HepG2 (cell line): Measurements from ENCODE around the gene DAAM1. TPM values are rescaled to one million over a fixed set of nuclear protein-coding genes. Genes with fewer than 3 reads are reported as not detected.

Experiments
- AGO2 ChIP-seq: fragments of 200-400 bp; formaldehyde crosslinking; optimal IDR thresholded peaks from 2 replicates; pipeline ENCODE3; 2017; ENCODE audit warnings: mild to moderate bottlenecking, low read depth, low read length, moderate library complexity
- ATF7 ChIP-seq, 2 experiments: fragments of 450-650 bp in 1 of 2; sonication (generic) in 1 of 2; formaldehyde crosslinking in 1 of 2; IDR thresholded peaks; 2 replicates each; pipeline versions ENCODE4 v1.4.0 to v1.6.1; 2016 to 2020; ENCODE audit warnings: antibody characterized with exemption in 1 of 2, mild to moderate bottlenecking in 1 of 2, missing genetic modification reagents in 1 of 2
- BCL6 ChIP-seq: IDR thresholded peaks from 2 replicates; pipeline ENCODE4 v1.6.1; 2016; ENCODE audit warnings: missing genetic modification reagents, missing compliant biosample characterization
- CREB1 ChIP-seq, 2 experiments: fragments of 450-650 bp in 1 of 2; IDR thresholded peaks; 2 replicates each; pipeline ENCODE4 v1.6.1; 2016 to 2017; ENCODE audit warnings: control low read depth in 1 of 2, mild to moderate bottlenecking in 1 of 2, missing compliant biosample characterization in 1 of 2, missing genetic modification characterization in 1 of 2
- DNMT3B ChIP-seq: conservative IDR thresholded peaks from 2 replicates; pipeline ENCODE4 v1.6.1; 2016; ENCODE audit warnings: missing biosample characterization, control low read depth
- ELF1 ChIP-seq: sonication (generic); formaldehyde crosslinking; IDR thresholded peaks from 2 replicates; pipeline ENCODE4 v1.4.0; 2020; ENCODE audit warnings: missing genetic modification reagents
- ETV6 ChIP-seq: sonication (generic); formaldehyde crosslinking; conservative IDR thresholded peaks from 2 replicates; pipeline ENCODE4 v1.4.0; 2020; ENCODE audit warnings: missing genetic modification reagents
- FOXA3 ChIP-seq: IDR thresholded peaks from 2 replicates; pipeline ENCODE4 v1.6.1; 2016; ENCODE audit warnings: missing genetic modification reagents, missing compliant biosample characterization
- FOXK1 ChIP-seq: sonication (generic); formaldehyde crosslinking; IDR thresholded peaks from 2 replicates; pipeline ENCODE4 v1.4.0; 2020; ENCODE audit warnings: low read depth, missing genetic modification reagents, borderline replicate concordance
- HDAC1 ChIP-seq: sonication (generic); formaldehyde crosslinking; IDR thresholded peaks from 2 replicates; pipeline ENCODE4 v1.5.1; 2020; ENCODE audit warnings: mild to moderate bottlenecking, missing genetic modification reagents
- HHEX ChIP-seq: IDR thresholded peaks from 2 replicates; pipeline ENCODE4 v1.6.1; 2016; ENCODE audit warnings: control low read depth
- HMG20B ChIP-seq: conservative IDR thresholded peaks from 2 replicates; pipeline ENCODE4 v1.6.1; 2016; ENCODE audit warnings: missing genetic modification reagents, missing compliant biosample characterization
- HOXA5 ChIP-seq: sonication (generic); formaldehyde crosslinking; IDR thresholded peaks from 2 replicates; pipeline ENCODE4 v1.4.0; 2020; ENCODE audit warnings: missing genetic modification reagents
- IRF2 ChIP-seq: IDR thresholded peaks from 2 replicates; pipeline ENCODE4 v1.6.1; 2018; ENCODE audit warnings: missing genetic modification reagents, missing compliant biosample characterization
- MLXIP ChIP-seq: sonication (generic); formaldehyde crosslinking; IDR thresholded peaks from 2 replicates; pipeline ENCODE4 v1.9.0; 2021; ENCODE audit warnings: missing genetic modification reagents, borderline replicate concordance
- NR2F2 ChIP-seq: IDR thresholded peaks from 2 replicates; pipeline ENCODE4 v1.6.1; 2012; ENCODE audit warnings: low read depth, inconsistent platforms, borderline replicate concordance
- NR2F6 ChIP-seq, 2 experiments: IDR thresholded peaks; 2 replicates each; pipeline ENCODE4 v1.6.1; 2016; ENCODE audit warnings: antibody characterized with exemption in 1 of 2, mild to moderate bottlenecking in 1 of 2
- SMAD3 ChIP-seq: sonication (generic); formaldehyde crosslinking; IDR thresholded peaks from 2 replicates; pipeline ENCODE4 v1.4.0; 2020; ENCODE audit warnings: missing genetic modification reagents
- SNAPC2 ChIP-seq: sonication (generic); formaldehyde crosslinking; IDR thresholded peaks from 2 replicates; pipeline ENCODE4 v1.8.1; 2022; ENCODE audit warnings: mild to moderate bottlenecking, missing genetic modification reagents
- SOX6 ChIP-seq, 2 experiments: fragments of 450-650 bp in 1 of 2; sonication (generic) in 1 of 2; formaldehyde crosslinking in 1 of 2; IDR thresholded peaks; 2 replicates each; pipeline versions ENCODE4 v1.4.0 to v1.6.1; 2017 to 2020; ENCODE audit warnings: antibody characterized with exemption in 1 of 2, mild to moderate bottlenecking in 1 of 2, missing genetic modification reagents in 1 of 2
- SP5 ChIP-seq: IDR thresholded peaks from 2 replicates; pipeline ENCODE4 v1.6.1; 2016; ENCODE audit warnings: low read depth, borderline replicate concordance
- TBX3 ChIP-seq: fragments of 450-650 bp; IDR thresholded peaks from 2 replicates; pipeline ENCODE4 v1.6.1; 2017; ENCODE audit warnings: antibody characterized with exemption, mild to moderate bottlenecking, inconsistent platforms, borderline replicate concordance
- UBTF ChIP-seq: sonication (generic); formaldehyde crosslinking; IDR thresholded peaks from 2 replicates; pipeline ENCODE4 v1.4.0; 2020; ENCODE audit warnings: mild to moderate bottlenecking, missing genetic modification reagents
- ZNF3 ChIP-seq: IDR thresholded peaks from 2 replicates; pipeline ENCODE4 v1.7.0; 2017; ENCODE audit warnings: inconsistent platforms
- ZNF562 ChIP-seq: sonication (generic); formaldehyde crosslinking; IDR thresholded peaks from 2 replicates; pipeline ENCODE4 v1.8.0; 2022; ENCODE audit warnings: missing genetic modification reagents, borderline replicate concordance
- ZNF619 ChIP-seq: sonication (generic); formaldehyde crosslinking; IDR thresholded peaks from 2 replicates; pipeline ENCODE4 v1.4.0; 2020; ENCODE audit warnings: mild to moderate bottlenecking, missing genetic modification reagents
- ZNF644 ChIP-seq: IDR thresholded peaks from 2 replicates; pipeline ENCODE4 v1.6.1; 2016; ENCODE audit warnings: low read depth
- ZNF792 ChIP-seq: IDR thresholded peaks from 2 replicates; pipeline ENCODE4 v1.6.1; 2016
- polyA plus RNA-seq, 8 experiments: library from polyadenylated mRNA; depleted of rRNA in 3 of 8; stranded (reverse) in 7 of 8; unstranded in 1 of 8; fragments of >200 nt; fragmentation: Illumina TruSeq in 4 of 8; extraction: Trizol in 4 of 8; gene quantifications; 2 replicates each; pipeline versions ENCODE4 v1.2.1 to v1.2.3, GENCODE V29; 2011 to 2016; ENCODE audit warnings: low read depth in 4 of 8, missing spikeins in 1 of 8, mixed read lengths in 1 of 8; ENCODE audit not compliant: insufficient read depth in 1 of 8
- total RNA-seq, 5 experiments: library from RNA; depleted of rRNA; stranded (reverse); fragments of >200 nt; fragmentation: Illumina TruSeq; extraction: Trizol; gene quantifications; 2 replicates each; pipeline ENCODE4 v1.2.3, GENCODE V29; 2016; ENCODE audit warnings: low read depth in 1 of 5

DAAM1 gene
- total and polyA plus RNA-seq, 2 of the 13 experiments (the other 11 are each of a cell fraction or from before 2014, with no cell fraction given) = 10.9 to 24.5 TPM

GRCh38 chr14:59283361-59283760 lies 94.9 kb downstream of the DAAM1 start (continued):
- peak; percentile 88 for TF ChIP-seq BCL6
- 0 out of 2 replicates have a peak, but pooled peaks have one; percentile 46 for TF ChIP-seq ZNF562 (CRISPR knock-in tag)
- TF ChIP-seq NR2F6 (IDR thresholded peaks at IDR 0.05) = peak; percentile 64
- peak; percentile 41; the same call in 1 of the 2 replicates for TF ChIP-seq NR2F6 (CRISPR knock-in tag; IDR thresholded peaks at IDR 0.05)
- peak; percentile 77; the same call in 1 of the 2 replicates for TF ChIP-seq FOXK1 (CRISPR knock-in tag)
- TF ChIP-seq ZNF792 (CRISPR knock-in tag) = 0 out of 2 replicates have a peak, but pooled peaks have one; percentile 37
- peak; percentile 73; the same call in 1 of the 2 replicates for TF ChIP-seq SMAD3 (CRISPR knock-in tag)
- TF ChIP-seq ELF1 (CRISPR knock-in tag) = 0 out of 2 replicates have a peak, but pooled peaks have one; percentile 14
- TF ChIP-seq FOXA3 (CRISPR knock-in tag) = peak; percentile 97
- peak; percentile 99 for TF ChIP-seq HHEX (CRISPR knock-in tag)
- no peak for TF ChIP-seq UBTF
- TF ChIP-seq AGO2 = no peak
- TF ChIP-seq SP5 = 0 out of 2 replicates have a peak, but pooled peaks have one; percentile 20
- 0 out of 2 replicates have a peak, but pooled peaks have one; percentile 44 for TF ChIP-seq ZNF644
- TF ChIP-seq ZNF619 (CRISPR knock-in tag) = no peak
- TF ChIP-seq HMG20B (CRISPR knock-in tag) = peak; percentile 84
- TF ChIP-seq IRF2 (CRISPR knock-in tag) = peak; percentile 52; the same call in 1 of the 2 replicates
- no peak for TF ChIP-seq ETV6 (CRISPR knock-in tag)
- peak; percentile 63; the same call in 1 of the 2 replicates for TF ChIP-seq HDAC1 (CRISPR knock-in tag)
- TF ChIP-seq ZNF3 (CRISPR knock-in tag) = no peak
- TF ChIP-seq CREB1 (IDR thresholded peaks at IDR 0.05) = 0 out of 2 replicates have a peak, but pooled peaks have one; percentile 3
- TF ChIP-seq CREB1 (CRISPR knock-in tag; IDR thresholded peaks at IDR 0.05) = peak; percentile 74
- TF ChIP-seq SOX6 (IDR thresholded peaks at IDR 0.05) = no peak
- peak; percentile 88 for TF ChIP-seq SOX6 (CRISPR knock-in tag; IDR thresholded peaks at IDR 0.05)
- peak; percentile 70; the same call in 1 of the 2 replicates for TF ChIP-seq NR2F2
- 0 out of 2 replicates have a peak, but pooled peaks have one; percentile 47 for TF ChIP-seq HOXA5 (CRISPR knock-in tag)
- no peak for TF ChIP-seq SNAPC2 (CRISPR knock-in tag)
- peak; percentile 87 for TF ChIP-seq ATF7 (IDR thresholded peaks at IDR 0.05)
- no peak for TF ChIP-seq ATF7 (CRISPR knock-in tag; IDR thresholded peaks at IDR 0.05)
- TF ChIP-seq DNMT3B (CRISPR knock-in tag) = peak; percentile 43; the same call in 1 of the 2 replicates
- peak; percentile 99 for TF ChIP-seq TBX3
- no peak for TF ChIP-seq MLXIP (CRISPR knock-in tag)
